ENCODE measurements around the gene SFMBT1.

- TF ChIP-seq CTCF (IDR thresholded peaks at IDR 0.05; ENCODE audit: insufficient read depth, low read length, poor library complexity, severe bottlenecking), result no peak
- no peak for TF ChIP-seq EZH2phosphoT487 (conservative IDR thresholded peaks at IDR 0.05; ENCODE audit: low read length)
Observed at GRCh38 chr3:52894756-52895155, 151.1 kb downstream of the SFMBT1 start.

All from SU-DHL-6 (cell line).